ENCODE data around the gene MAPKAP1.

MAPKAP1 gene

GRCh38 chr9:125637241-125637640 lies 69.8 kb downstream of the MAPKAP1 start:
- H3K27ac ChIP-seq: no peak overlapping the region
- no peak for TF ChIP-seq ZFX (IDR thresholded peaks at IDR 0.05; ENCODE audit: borderline replicate concordance)
- TF ChIP-seq CTCF (IDR thresholded peaks at IDR 0.05): no peak

GRCh38 chr9:125635888-125636287 lies 71.1 kb downstream of the MAPKAP1 start:
- TF ChIP-seq ZFX (IDR thresholded peaks at IDR 0.05; ENCODE audit: borderline replicate concordance): no peak
- no peak for TF ChIP-seq CTCF (IDR thresholded peaks at IDR 0.05)

GRCh38 chr9:125634040-125634717 lies 72.8 kb downstream of the MAPKAP1 start:
- TF ChIP-seq ZFX (IDR thresholded peaks at IDR 0.05; ENCODE audit: borderline replicate concordance) (no peak), CTCF (IDR thresholded peaks at IDR 0.05) (no peak)
- no peak overlapping the region for H3K27ac ChIP-seq

More at GRCh38 chr9:125635888-125636287, 71.1 kb downstream of the MAPKAP1 start:
- no peak overlapping the region for H3K27ac ChIP-seq

- TF ChIP-seq ZFX (IDR thresholded peaks at IDR 0.05; ENCODE audit: borderline replicate concordance) (no peak), CTCF (IDR thresholded peaks at IDR 0.05) (no peak)
Measured at GRCh38 chr9:125633116-125633745, 73.8 kb downstream of the MAPKAP1 start.

GRCh38 chr9:125632321-125633115 lies 74.5 kb downstream of the MAPKAP1 start:
- peak overlapping the region; percentile 14 for H3K27ac ChIP-seq
- TF ChIP-seq ZFX (IDR thresholded peaks at IDR 0.05; ENCODE audit: borderline replicate concordance) (no peak), CTCF (IDR thresholded peaks at IDR 0.05) (no peak)

More at GRCh38 chr9:125633116-125633745, 73.8 kb downstream of the MAPKAP1 start:
- peak overlapping the region; percentile 14 for H3K27ac ChIP-seq

GRCh38 chr9:125631391-125632085 lies 75.5 kb downstream of the MAPKAP1 start:
- TF ChIP-seq CTCF (IDR thresholded peaks at IDR 0.05) (peak; percentile 71), ZFX (IDR thresholded peaks at IDR 0.05; ENCODE audit: borderline replicate concordance) (no peak)
- H3K27ac ChIP-seq: no peak overlapping the region

All from 22Rv1 (cell line).